ENCODE measurements around the gene AUTS2. TPM values are rescaled to one million over a fixed set of nuclear protein-coding genes. Genes with fewer than 3 reads are reported as not detected.

The AUTS2 gene
- total and polyA plus RNA-seq, 9 of the 15 experiments (the other 6 are each of a cell fraction or from before 2014, with no cell fraction given), result 0.58 TPM; not detected in 8

- Histone ChIP-seq H3K9me3 (replicated peaks; ENCODE audit: control insufficient read depth, insufficient read depth, low read depth, low read length) (no peaks in the 10 kb centered on the region), H4K20me1 (replicated peaks; ENCODE audit: control insufficient read depth, insufficient read depth, low read length) (no peaks in the 10 kb centered on the region; the same call in 1 of the 2 replicates), H2AFZ (ENCODE audit: low read depth, low read length) (no peak overlapping the region), H3K36me3 (ENCODE audit: control insufficient read depth, insufficient read depth, low read length) (no peaks in the 10 kb centered on the region), H3K79me2 (ENCODE audit: control insufficient read depth, insufficient read depth, low read length) (no peaks in the 10 kb centered on the region), H3K4me1 (replicated peaks in 1 of 2; ENCODE audit: control insufficient read depth in 2 of 2, insufficient read depth in 2 of 2, low read length in 2 of 2) (no peaks in the 10 kb centered on the region), H3K4me2 (ENCODE audit: insufficient read depth, low read length) (no peak overlapping the region), H3K9ac (ENCODE audit: insufficient read depth in 1 of 2, low read depth in 2 of 2, low read length in 2 of 2) (no peak overlapping the region), H3K4me3 (no peak overlapping the region), H3K27me3 (ENCODE audit: control insufficient read depth in 2 of 2, insufficient read depth in 2 of 2, low read length in 2 of 2) (peaks cover 3 to 12% of the 10 kb centered on the region in 2 experiments; a peak in 3 of 5 replicates), H3K9me1 (ENCODE audit: control insufficient read depth, insufficient read depth, low read length) (no peaks in the 10 kb centered on the region), H3K27ac (ENCODE audit: extremely low read depth, low read depth, low read length) (no peak overlapping the region)
- no TSS peak for BruUV-seq (replicated peaks)
- intact Hi-C loops (cut with micrococcal nuclease), result no loop called here
- in situ Hi-C loops (cut with MboI), result no loop called here
- ATAC-seq, result no peak
- CTCF ChIA-PET (ENCODE audit: low intra/inter-chr PET ratio), result no interaction called here
- no peak for DNase-seq (ENCODE audit: extremely low read depth in 1 of 4, low spot score in 3 of 4)
- POLR2A ChIA-PET, result interaction anchor here (0.6 to 0.7 kb wide), 2 partner anchors 11 to 718 kb away, joined by 3 to 5 read pairs; no protein-coding TSS in a partner anchor
- TF ChIP-seq SMARCA5 (IDR thresholded peaks at IDR 0.05) (no peak), ZFP36 (IDR thresholded peaks at IDR 0.05; ENCODE audit: low read depth, low read length, partially characterized antibody) (no peak), ZNF395 (CRISPR knock-in tag; IDR thresholded peaks at IDR 0.05) (no peak), SIN3A (IDR thresholded peaks at IDR 0.05; ENCODE audit: borderline replicate concordance in 2 of 2, control insufficient read depth in 1 of 2, low read depth in 2 of 2, low read length in 2 of 2) (no peak), ZBTB5 (IDR thresholded peaks at IDR 0.05) (no peak), SP1 (CRISPR knock-in tag; IDR thresholded peaks at IDR 0.05) (no peak), KLF10 (CRISPR knock-in tag; IDR thresholded peaks at IDR 0.05) (no peak), ZNF695 (CRISPR knock-in tag; IDR thresholded peaks at IDR 0.05) (no peak), NCOA6 (IDR thresholded peaks at IDR 0.05) (no peak), ATF4 (CRISPR knock-in tag; IDR thresholded peaks at IDR 0.05) (no peak), ARHGAP35 (IDR thresholded peaks at IDR 0.05; ENCODE audit: partially characterized antibody) (no peak), SMARCC2 (IDR thresholded peaks at IDR 0.05; ENCODE audit: low read depth) (no peak), HNRNPL (IDR thresholded peaks at IDR 0.05; ENCODE audit: low read depth, low read length) (no peak)
- 2% methylated on average over 8 of the region's 8 CpGs for WGBS (ENCODE audit: insufficient coverage, low coverage, missing lambda C conversion rate)
- FAIRE-seq, result no peak
Measured at GRCh38 chr7:70669854-70670253, 1071.6 kb downstream of the AUTS2 start.
